ENCODE measurements around the gene AREG.

Gene AREG

GRCh38 chr4:74437866-74438265 is 7.1 kb upstream of the AREG start:
- Histone ChIP-seq H3K27ac (no peak overlapping the region), H3K9ac (ENCODE audit: insufficient read length) (no peak overlapping the region), H3K36me3 (ENCODE audit: insufficient read depth, low read length) (no peaks in the 10 kb centered on the region), H3K9me3 (ENCODE audit: low read depth, low read length) (no peaks in the 10 kb centered on the region), H3K4me3 (no peak overlapping the region)
- no peak for DNase-seq (ENCODE audit: low read depth, low spot score)
- no peak for TF ChIP-seq FOXP2 (optimal IDR thresholded peaks at IDR 0.05; ENCODE audit: control extremely low read depth, extremely low read length, insufficient read depth)
- no peak for TF ChIP-seq POLR2AphosphoS5 (IDR thresholded peaks at IDR 0.05; ENCODE audit: borderline replicate concordance, low read depth, low read length)
- no peak for TF ChIP-seq EZH2 (IDR thresholded peaks at IDR 0.05)

DNA sequence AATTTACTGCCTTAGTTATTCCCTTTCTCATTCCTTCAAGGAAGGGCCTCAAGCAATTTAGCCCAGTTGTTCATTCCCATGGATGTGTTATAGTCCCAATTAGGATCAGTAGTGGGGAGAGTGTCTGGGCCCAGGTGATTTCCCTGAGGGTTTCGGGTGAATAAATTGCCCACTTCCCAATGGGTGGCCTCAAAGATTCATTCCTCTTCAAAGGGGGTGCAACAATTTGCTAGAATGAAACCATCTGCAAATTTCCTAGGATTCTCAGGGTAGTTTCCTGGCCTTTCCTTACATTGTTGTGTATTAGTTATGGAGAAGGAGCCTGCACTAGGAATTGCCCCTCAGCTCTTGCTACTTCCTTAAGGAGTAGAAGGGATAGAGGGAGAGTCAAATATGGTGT is 6.3 kb upstream of the AREG start:
- DNase-seq (ENCODE audit: low read depth, low spot score): no peak
- TF ChIP-seq POLR2AphosphoS5 (IDR thresholded peaks at IDR 0.05; ENCODE audit: borderline replicate concordance, low read depth, low read length) (no peak), FOXP2 (optimal IDR thresholded peaks at IDR 0.05; ENCODE audit: control extremely low read depth, extremely low read length, insufficient read depth) (no peak), EZH2 (IDR thresholded peaks at IDR 0.05) (no peak)
- no peak overlapping the region for H3K9ac ChIP-seq (ENCODE audit: insufficient read length)

GRCh38 chr4:74439952-74440351 is 5.0 kb upstream of the AREG start:
- no peak overlapping the region for H3K9ac ChIP-seq (ENCODE audit: insufficient read length)
- no peak for DNase-seq (ENCODE audit: low read depth, low spot score)
- no peaks in the 10 kb centered on the region for H3K9me3 ChIP-seq (ENCODE audit: low read depth, low read length)
- H3K36me3 ChIP-seq (ENCODE audit: insufficient read depth, low read length): no peaks in the 10 kb centered on the region
- H3K27ac ChIP-seq: no peak overlapping the region
- no peak for TF ChIP-seq FOXP2 (optimal IDR thresholded peaks at IDR 0.05; ENCODE audit: control extremely low read depth, extremely low read length, insufficient read depth)
- no peak for TF ChIP-seq EZH2 (IDR thresholded peaks at IDR 0.05)
- TF ChIP-seq POLR2AphosphoS5 (IDR thresholded peaks at IDR 0.05; ENCODE audit: borderline replicate concordance, low read depth, low read length): no peak
- no peak overlapping the region for H3K4me3 ChIP-seq

More for the DNA sequence above, 6.3 kb upstream of the AREG start:
- H3K27ac ChIP-seq: no peak overlapping the region
- H3K9me3 ChIP-seq (ENCODE audit: low read depth, low read length): no peaks in the 10 kb centered on the region
- no peaks in the 10 kb centered on the region for H3K36me3 ChIP-seq (ENCODE audit: insufficient read depth, low read length)
- H3K4me3 ChIP-seq: no peak overlapping the region

- H3K27ac ChIP-seq: no peak overlapping the region
- no peaks in the 10 kb centered on the region for H3K9me3 ChIP-seq (ENCODE audit: low read depth, low read length)
- DNase-seq (ENCODE audit: low read depth, low spot score): no peak
- no peaks in the 10 kb centered on the region for H3K36me3 ChIP-seq (ENCODE audit: insufficient read depth, low read length)
- TF ChIP-seq EZH2 (IDR thresholded peaks at IDR 0.05) (no peak), FOXP2 (optimal IDR thresholded peaks at IDR 0.05; ENCODE audit: control extremely low read depth, extremely low read length, insufficient read depth) (no peak), POLR2AphosphoS5 (IDR thresholded peaks at IDR 0.05; ENCODE audit: borderline replicate concordance, low read depth, low read length) (no peak)
- H3K4me3 ChIP-seq: no peak overlapping the region
- H3K9ac ChIP-seq (ENCODE audit: insufficient read length): no peak overlapping the region
These were observed 4.6 kb upstream of the AREG start for GRCh38 chr4:74440356-74440755.

DNA sequence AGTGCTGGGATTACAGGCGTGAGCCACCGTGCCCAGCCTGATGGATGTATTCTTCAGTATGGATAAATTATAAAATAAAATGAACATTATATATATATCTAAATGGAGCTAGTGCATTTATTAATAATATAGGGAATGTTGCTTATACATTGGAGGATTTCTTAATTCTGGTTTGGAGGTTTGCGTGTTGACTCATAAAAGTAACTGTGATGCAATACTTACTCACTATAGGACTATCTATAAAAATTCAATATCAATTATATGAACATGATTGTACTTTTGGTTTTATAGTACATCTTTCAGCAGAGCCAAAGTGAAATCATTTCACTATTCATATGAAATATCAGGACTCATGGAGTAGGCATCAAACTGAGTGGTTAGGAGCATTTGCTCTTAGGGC is 3.2 kb upstream of the AREG start:
- no peak overlapping the region for H3K4me3 ChIP-seq
- DNase-seq (ENCODE audit: low read depth, low spot score): no peak
- no peak overlapping the region for H3K27ac ChIP-seq
- no peaks in the 10 kb centered on the region for H3K9me3 ChIP-seq (ENCODE audit: low read depth, low read length)
- no peaks in the 10 kb centered on the region for H3K36me3 ChIP-seq (ENCODE audit: insufficient read depth, low read length)
- H3K9ac ChIP-seq (ENCODE audit: insufficient read length): no peak overlapping the region
- TF ChIP-seq EZH2 (IDR thresholded peaks at IDR 0.05): no peak
- no peak for TF ChIP-seq POLR2AphosphoS5 (IDR thresholded peaks at IDR 0.05; ENCODE audit: borderline replicate concordance, low read depth, low read length)
- no peak for TF ChIP-seq FOXP2 (optimal IDR thresholded peaks at IDR 0.05; ENCODE audit: control extremely low read depth, extremely low read length, insufficient read depth)

- H3K9me3 ChIP-seq (ENCODE audit: low read depth, low read length): no peaks in the 10 kb centered on the region
- no peak overlapping the region for H3K9ac ChIP-seq (ENCODE audit: insufficient read length)
- H3K4me3 ChIP-seq: no peak overlapping the region
- no peaks in the 10 kb centered on the region for H3K36me3 ChIP-seq (ENCODE audit: insufficient read depth, low read length)
- TF ChIP-seq POLR2AphosphoS5 (IDR thresholded peaks at IDR 0.05; ENCODE audit: borderline replicate concordance, low read depth, low read length): no peak
- no peak for TF ChIP-seq EZH2 (IDR thresholded peaks at IDR 0.05)
- no peak for TF ChIP-seq FOXP2 (optimal IDR thresholded peaks at IDR 0.05; ENCODE audit: control extremely low read depth, extremely low read length, insufficient read depth)
- no peak for DNase-seq (ENCODE audit: low read depth, low spot score)
- no peak overlapping the region for H3K27ac ChIP-seq
These were observed 1.4 kb downstream of the AREG start for GRCh38 chr4:74446193-74446868.

DNA sequence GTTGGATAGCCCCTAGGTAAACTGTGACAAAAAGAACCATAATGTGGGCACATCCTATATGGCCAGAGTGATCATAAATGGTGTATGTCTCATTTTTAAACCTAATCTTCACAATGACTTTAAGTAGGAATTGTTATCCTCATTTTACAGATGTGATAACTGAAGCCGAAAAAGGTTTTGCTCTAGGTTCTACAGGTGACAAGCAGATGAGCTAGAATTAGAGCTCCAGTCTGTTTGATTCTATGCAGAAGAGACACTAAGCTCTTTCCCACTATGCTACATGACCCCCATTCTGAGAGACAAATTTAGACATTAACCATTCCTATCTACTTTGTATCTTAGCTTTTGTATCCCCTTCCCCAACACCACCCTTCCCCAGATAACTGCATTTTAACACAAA is 2.0 kb downstream of the AREG start:
- no peak for DNase-seq (ENCODE audit: low read depth, low spot score)
- no peak overlapping the region for H3K27ac ChIP-seq
- TF ChIP-seq FOXP2 (optimal IDR thresholded peaks at IDR 0.05; ENCODE audit: control extremely low read depth, extremely low read length, insufficient read depth) (no peak), POLR2AphosphoS5 (IDR thresholded peaks at IDR 0.05; ENCODE audit: borderline replicate concordance, low read depth, low read length) (no peak), EZH2 (IDR thresholded peaks at IDR 0.05) (no peak)
- H3K4me3 ChIP-seq: no peak overlapping the region
- H3K9ac ChIP-seq (ENCODE audit: insufficient read length): no peak overlapping the region
- no peaks in the 10 kb centered on the region for H3K9me3 ChIP-seq (ENCODE audit: low read depth, low read length)
- no peaks in the 10 kb centered on the region for H3K36me3 ChIP-seq (ENCODE audit: insufficient read depth, low read length)

DNA sequence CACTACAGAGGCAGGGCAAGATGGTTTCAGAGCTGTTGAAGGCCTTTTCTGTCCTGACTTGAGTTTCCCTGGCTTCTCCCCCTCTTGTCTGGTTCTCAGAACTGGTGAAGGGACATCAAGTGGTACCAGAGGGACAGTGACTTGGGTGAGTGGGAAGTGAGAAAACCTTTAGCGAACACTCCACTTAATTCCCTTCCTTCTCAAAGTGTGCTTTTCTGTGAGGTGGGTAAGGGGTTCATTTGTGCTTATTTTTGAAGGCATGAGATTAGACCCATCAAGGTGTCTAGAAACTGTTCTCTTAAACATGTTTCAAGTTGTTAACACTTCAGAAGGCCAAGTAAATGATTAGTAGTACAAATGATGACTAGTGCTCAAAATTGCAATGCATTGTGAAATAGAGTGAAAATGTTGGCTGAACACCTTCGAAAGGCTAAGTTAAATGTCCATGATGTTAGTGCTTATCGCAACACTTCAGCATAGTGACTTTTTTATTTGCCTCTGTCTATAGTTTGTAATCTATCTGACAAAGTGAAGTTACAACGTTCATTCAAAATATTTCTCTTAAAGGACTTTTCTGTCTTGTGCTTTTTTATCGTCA is 2.8 kb downstream of the AREG start:
- H3K27ac ChIP-seq: no peak overlapping the region
- no peaks in the 10 kb centered on the region for H3K36me3 ChIP-seq (ENCODE audit: insufficient read depth, low read length)
- H3K4me3 ChIP-seq: no peak overlapping the region
- H3K9ac ChIP-seq (ENCODE audit: insufficient read length): no peak overlapping the region
- DNase-seq (ENCODE audit: low read depth, low spot score): no peak
- TF ChIP-seq FOXP2 (optimal IDR thresholded peaks at IDR 0.05; ENCODE audit: control extremely low read depth, extremely low read length, insufficient read depth) (no peak), EZH2 (IDR thresholded peaks at IDR 0.05) (no peak), POLR2AphosphoS5 (IDR thresholded peaks at IDR 0.05; ENCODE audit: borderline replicate concordance, low read depth, low read length) (no peak)
- H3K9me3 ChIP-seq (ENCODE audit: low read depth, low read length): no peaks in the 10 kb centered on the region
